GM13977 (cell line): Measurements from ENCODE around the gene CNST.

Experiments used
- DNase-seq: peaks from one replicate; pipeline ENCODE4 v3.0.0; 2012; ENCODE audit warnings: low spot score
- in situ Hi-C: fragments of 300-500 bp; cut with MboI; formaldehyde crosslinking; loops from one replicate; pipeline ENCODE4 v1.12.0; 2022; ENCODE audit warnings: low sequenced_read_pairs, low pct_unique_long_range_greater_than_20kb, mixed read lengths, inconsistent platforms; ENCODE audit not compliant: unreplicated experiment
- TF ChIP-seq, protein P1 (sequence below): IDR thresholded peaks from 2 replicates; pipeline ENCODE4 v1.5.1; 2012; ENCODE audit warnings: mild to moderate bottlenecking, control low read depth; ENCODE audit not compliant: insufficient read depth; ENCODE audit errors: extremely low read depth, missing control alignments

The CNST gene

DNA sequence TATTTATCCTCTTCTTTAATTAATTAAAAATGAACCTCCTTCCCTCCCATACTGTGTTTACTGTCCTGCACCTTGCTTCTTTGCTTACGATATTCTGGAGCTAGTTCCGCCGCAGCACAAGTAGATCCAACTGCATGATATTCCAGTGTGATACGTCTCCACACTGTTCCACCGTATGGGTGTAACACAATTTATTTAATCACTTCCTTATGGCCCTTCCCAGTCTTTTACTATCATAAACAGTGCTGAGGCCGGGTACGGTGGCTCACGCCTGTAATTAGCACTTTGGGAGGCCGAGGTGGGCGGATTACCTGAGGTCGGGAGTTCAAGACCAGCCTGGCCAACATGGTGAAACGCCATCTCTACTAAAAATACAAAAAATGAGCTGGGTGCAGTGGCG, 25.7 kb downstream of the CNST start:
- no peak for DNase-seq
- TF ChIP-seq, protein P1, sequence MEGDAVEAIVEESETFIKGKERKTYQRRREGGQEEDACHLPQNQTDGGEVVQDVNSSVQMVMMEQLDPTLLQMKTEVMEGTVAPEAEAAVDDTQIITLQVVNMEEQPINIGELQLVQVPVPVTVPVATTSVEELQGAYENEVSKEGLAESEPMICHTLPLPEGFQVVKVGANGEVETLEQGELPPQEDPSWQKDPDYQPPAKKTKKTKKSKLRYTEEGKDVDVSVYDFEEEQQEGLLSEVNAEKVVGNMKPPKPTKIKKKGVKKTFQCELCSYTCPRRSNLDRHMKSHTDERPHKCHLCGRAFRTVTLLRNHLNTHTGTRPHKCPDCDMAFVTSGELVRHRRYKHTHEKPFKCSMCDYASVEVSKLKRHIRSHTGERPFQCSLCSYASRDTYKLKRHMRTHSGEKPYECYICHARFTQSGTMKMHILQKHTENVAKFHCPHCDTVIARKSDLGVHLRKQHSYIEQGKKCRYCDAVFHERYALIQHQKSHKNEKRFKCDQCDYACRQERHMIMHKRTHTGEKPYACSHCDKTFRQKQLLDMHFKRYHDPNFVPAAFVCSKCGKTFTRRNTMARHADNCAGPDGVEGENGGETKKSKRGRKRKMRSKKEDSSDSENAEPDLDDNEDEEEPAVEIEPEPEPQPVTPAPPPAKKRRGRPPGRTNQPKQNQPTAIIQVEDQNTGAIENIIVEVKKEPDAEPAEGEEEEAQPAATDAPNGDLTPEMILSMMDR, result no peak
- in situ Hi-C loops, result no loop called here

DNA sequence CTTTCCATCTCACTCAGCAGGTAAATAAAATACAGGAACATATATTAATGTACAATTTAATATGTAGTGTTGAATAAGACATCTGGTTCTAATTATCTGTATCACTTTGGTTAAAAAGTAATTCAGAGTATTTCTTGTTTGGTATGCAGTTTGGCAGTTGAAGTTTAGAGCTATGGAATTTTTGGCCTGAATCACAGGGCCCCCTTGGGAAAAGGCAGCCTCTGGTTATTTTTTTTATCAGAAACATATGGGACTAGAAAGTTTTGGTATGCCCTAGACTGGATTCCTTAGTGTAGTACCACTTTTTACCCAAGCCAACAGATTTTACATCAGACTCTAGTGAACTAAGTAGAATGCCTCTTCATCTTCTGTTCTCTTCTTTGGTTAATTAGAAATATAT, 26.4 kb downstream of the CNST start:
- DNase-seq, result no peak
- in situ Hi-C loops, result no loop called here
- TF ChIP-seq, protein P1, result no peak

DNA sequence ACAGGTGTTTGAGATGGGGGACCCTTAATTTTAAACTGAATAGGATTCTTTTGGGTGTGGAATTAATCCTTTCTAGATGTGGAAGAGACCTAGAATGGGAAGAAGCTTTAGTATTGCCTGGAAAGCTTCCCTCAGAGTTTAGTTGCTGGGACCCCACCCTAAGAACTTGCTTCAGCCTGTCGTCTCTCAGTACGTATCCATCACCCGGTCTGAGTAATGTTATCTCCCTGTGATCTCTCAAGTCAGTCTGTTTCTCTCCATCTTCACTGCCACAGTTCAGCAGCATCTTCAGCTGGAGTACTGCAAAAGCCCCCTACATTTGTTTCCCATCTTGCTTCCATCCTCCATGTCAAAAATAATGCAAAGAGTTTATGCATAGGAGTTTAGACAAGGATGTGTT, 28.9 kb downstream of the CNST start:
- no peak for DNase-seq
- TF ChIP-seq, protein P1, result no peak
- in situ Hi-C loops, result no loop called here

DNA sequence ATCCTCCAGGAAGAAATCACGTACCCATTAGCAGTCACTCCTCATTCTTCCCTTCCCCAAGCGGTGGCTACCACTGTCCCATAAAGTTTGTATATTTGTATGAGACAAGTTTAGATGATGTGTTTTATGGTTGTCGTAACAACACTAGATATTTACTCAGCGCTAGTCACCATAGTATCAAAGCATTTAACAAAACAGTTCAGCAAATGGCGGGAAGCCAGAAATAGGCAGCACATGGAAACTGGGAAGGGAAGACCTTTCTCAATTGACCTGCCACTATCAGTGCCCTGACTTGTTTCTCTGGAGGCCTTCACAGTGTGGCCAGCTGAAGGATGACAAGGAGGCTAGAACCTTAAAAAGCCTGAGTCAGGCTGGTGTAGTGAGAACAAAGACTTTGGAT, 31.1 kb downstream of the CNST start:
- TF ChIP-seq, protein P1, result no peak
- no peak for DNase-seq
- in situ Hi-C loops, result no loop called here

DNA sequence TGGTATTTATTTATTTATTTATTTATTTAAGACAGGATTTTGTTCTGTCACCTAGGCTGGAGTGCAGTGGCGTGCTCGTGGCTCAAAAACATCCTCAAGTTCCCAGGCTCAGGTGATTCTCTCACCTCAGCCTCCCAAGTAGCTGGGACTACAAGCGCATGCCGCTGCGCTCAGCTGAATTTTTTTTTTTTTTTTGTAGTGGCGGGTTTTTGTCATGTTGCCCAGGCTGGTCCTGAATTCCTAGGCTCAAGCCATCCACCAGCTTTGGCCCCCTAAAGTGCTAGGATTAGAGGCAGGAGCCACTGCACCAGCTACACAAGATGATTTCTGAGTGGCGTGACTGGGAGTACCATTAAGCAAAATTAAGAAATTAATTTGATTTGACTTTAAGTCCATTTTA, 31.7 kb downstream of the CNST start:
- in situ Hi-C loops, result no loop called here
- TF ChIP-seq, protein P1, result no peak
- no peak for DNase-seq

DNA sequence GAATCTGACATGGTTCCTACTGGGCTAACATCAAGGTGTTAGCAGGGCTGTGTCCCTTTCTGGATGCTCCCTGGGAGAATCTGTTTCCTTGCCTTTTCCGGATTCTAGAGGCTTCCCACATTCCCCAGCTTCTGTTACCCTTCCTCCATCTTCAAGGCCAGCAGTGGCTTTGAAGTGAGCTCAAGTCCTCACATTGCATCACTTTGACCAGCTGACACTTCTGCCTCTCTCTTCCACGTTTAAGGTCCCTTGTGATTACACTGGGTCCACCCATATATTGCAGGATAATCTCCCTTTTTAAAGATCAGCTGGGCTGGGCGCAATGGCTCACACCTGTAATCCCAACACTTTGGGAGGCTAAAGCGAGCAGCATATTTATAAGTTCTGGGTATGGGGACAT, 33.1 kb downstream of the CNST start:
- in situ Hi-C loops, result no loop called here
- DNase-seq, result no peak
- TF ChIP-seq, protein P1, result no peak

DNA sequence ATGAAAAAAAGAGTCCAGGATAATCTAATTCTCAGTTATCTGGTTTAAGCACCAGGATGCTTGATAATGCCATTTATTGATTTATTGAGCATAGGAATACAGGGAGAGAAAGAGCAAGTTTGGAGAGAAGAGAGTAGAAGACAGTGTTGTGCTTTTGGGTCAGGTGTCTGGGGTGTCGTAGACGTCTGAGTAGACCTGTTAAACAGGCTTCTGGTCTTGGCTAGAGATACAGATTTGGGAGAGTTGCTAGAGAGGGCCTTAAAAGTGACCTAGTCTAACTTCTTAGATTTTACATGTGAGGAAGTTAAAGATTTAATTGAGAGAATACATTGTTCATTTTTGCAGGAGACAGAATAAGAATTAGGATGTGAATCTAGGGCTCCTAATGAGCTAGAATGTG, 34.3 kb downstream of the CNST start:
- TF ChIP-seq, protein P1, result no peak
- DNase-seq, result no peak
- in situ Hi-C loops, result no loop called here
